Astrocyte of the cerebellum (primary cell): Measurements from ENCODE around the gene SNX22.
A peak's percentile ranks its signal among the peaks of the same experiment; 100 is the strongest.

ENCODE experiments used
- DNase-seq: peaks from one replicate; pipeline ENCODE4 v3.0.0-alpha.2; 2011; ENCODE audit warnings: low read depth
- H3K4me3 ChIP-seq: 2 replicates; pipeline ENCODE4 v1.5.1; 2011; ENCODE audit warnings: mild to moderate bottlenecking, low read depth, low read length, moderate library complexity
- in situ Hi-C: cut with HindIII; loops from 2 replicates; pipeline ENCODE4 v1.10.0; 2017; ENCODE audit warnings: low sequenced_read_pairs
- TF ChIP-seq, protein P1 (sequence below): IDR thresholded peaks from 2 replicates; pipeline ENCODE4 v1.5.1; 2012; ENCODE audit warnings: low read length, low read depth, moderate library complexity, mild to moderate bottlenecking; ENCODE audit errors: missing control alignments

SNX22 gene

DNA sequence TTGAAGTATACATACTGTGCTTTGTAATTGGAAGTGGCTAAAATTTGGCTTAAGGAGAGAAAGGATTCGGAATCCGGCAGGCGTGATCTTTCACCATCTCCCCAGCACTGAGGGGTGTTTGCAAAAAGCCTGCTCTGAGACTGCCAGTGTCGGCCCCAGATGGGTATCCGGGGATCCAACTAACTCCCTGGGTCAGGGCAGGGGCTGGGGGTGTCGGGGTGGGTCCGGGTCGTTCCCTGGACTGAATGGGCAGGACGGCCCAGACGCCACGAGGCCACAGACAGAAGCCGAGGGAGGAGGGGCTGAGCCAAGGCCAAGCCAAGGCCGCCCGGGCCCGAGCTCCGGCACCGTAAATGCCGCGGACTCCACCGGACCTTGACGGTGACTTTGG lies 10.9 kb downstream of the SNX22 start:
- TF ChIP-seq, protein P1, sequence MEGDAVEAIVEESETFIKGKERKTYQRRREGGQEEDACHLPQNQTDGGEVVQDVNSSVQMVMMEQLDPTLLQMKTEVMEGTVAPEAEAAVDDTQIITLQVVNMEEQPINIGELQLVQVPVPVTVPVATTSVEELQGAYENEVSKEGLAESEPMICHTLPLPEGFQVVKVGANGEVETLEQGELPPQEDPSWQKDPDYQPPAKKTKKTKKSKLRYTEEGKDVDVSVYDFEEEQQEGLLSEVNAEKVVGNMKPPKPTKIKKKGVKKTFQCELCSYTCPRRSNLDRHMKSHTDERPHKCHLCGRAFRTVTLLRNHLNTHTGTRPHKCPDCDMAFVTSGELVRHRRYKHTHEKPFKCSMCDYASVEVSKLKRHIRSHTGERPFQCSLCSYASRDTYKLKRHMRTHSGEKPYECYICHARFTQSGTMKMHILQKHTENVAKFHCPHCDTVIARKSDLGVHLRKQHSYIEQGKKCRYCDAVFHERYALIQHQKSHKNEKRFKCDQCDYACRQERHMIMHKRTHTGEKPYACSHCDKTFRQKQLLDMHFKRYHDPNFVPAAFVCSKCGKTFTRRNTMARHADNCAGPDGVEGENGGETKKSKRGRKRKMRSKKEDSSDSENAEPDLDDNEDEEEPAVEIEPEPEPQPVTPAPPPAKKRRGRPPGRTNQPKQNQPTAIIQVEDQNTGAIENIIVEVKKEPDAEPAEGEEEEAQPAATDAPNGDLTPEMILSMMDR = no peak
- peak overlapping the region; percentile 81 for H3K4me3 ChIP-seq
- in situ Hi-C loops = no loop called here
- DNase-seq = no peak

DNA sequence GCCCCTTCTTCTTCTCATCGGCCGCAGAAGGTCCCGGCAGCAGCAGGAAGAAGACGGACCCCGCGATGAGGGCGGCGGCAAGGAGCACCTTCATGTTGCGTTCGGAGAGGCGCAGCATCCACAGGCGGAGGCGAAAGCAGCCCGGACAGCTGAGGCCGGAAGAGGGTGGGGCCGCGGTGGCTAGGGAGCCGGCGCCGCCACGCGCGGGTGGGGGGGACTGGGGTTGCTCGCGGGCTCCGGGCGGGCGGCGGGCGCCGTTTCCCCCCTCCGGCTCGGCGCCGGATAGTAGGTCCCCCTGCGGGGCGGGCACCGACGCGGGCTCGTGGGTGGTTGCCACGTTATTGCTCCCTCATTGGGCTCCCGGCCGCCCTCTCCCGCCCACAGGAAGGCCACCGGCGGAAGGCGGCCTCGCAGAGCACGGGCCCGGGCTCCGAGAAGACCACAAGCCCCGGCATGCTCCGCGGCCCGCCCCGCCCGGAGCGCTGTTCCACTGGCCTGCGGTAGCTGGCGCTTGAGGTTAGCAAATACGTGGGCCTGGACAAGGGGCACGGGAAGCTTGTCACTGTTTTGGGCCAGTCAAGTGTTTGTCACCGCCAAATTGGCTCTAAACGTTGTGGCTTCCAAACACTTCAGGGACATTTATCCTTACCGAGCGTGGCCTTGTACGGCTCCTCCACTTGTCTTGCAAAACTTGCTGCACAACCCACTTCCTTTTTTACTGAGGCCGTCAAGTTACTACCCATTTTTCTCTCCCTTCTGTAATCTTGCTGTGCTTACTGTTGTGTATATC lies 11.5 kb downstream of the SNX22 start, which contains the start of gene PPIB:
Gene PPIB (minus strand): TSS at position 154 of the 790 bp plus-strand sequence. CDS start 36 bp downstream, at position 118.
- TF ChIP-seq, protein P1 = peak; percentile 31
- in situ Hi-C loops = no loop called here
- peak; percentile 92 for DNase-seq
- H3K4me3 ChIP-seq = peak within 1 kb of the TSS; percentile 81

DNA sequence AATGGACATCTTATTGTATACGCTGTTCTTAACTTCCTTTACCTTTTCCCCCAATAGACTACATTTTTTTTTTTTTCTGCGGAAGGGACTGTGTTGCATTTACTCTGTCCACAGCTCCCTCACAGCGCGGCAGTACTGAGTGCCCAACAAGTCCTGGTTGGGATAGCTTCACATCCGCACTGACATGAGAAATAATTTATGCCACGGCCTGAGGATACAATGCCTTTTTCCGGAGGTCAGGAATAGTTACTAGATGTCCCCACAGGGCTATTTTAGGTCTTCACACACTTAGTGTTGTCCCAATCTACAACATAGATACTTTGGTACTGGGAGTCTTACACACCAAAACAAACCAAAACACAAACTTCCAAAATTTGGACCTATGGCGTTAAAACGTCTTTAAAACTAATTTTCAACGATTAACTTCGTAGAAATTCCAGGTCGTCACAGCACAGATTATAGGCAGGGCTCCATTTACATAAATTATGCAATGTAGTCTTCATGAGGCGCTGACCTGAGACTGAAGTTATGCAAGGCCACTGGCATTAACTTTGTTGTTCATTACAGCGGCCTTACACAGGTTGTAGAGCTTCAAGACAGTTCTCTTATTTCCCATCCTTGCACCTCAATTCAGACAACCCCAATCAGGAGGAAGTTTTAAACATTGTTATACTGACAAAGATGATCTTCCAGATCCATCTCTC lies 12.3 kb downstream of the SNX22 start:
- TF ChIP-seq, protein P1 = no peak
- in situ Hi-C loops = no loop called here

DNA sequence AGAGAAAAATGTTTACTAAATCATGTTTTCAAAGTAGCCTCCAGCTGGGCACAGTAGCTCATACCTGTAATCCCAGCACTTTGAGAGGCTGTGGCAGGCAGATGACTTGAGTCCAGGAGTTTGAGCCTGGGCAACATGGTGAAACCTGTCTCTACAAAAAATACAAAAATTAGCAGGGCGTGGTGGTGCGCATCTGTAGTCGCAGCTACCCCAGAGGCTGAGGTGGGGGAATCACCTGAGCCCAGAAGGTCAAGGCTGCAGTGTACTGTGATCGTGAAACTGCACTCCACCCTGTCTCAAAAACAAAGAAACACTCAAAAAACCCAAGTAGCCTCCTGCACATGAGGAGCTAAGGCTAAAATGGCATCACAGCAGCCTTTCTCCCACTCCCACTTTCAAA lies 12.9 kb downstream of the SNX22 start:
- in situ Hi-C loops = no loop called here
- no peak for DNase-seq
- no peak overlapping the region for H3K4me3 ChIP-seq
- TF ChIP-seq, protein P1 = no peak

More for the DNA sequence above, 12.3 kb downstream of the SNX22 start:
- H3K4me3 ChIP-seq = peak overlapping the region; percentile 81
- no peak for DNase-seq

DNA sequence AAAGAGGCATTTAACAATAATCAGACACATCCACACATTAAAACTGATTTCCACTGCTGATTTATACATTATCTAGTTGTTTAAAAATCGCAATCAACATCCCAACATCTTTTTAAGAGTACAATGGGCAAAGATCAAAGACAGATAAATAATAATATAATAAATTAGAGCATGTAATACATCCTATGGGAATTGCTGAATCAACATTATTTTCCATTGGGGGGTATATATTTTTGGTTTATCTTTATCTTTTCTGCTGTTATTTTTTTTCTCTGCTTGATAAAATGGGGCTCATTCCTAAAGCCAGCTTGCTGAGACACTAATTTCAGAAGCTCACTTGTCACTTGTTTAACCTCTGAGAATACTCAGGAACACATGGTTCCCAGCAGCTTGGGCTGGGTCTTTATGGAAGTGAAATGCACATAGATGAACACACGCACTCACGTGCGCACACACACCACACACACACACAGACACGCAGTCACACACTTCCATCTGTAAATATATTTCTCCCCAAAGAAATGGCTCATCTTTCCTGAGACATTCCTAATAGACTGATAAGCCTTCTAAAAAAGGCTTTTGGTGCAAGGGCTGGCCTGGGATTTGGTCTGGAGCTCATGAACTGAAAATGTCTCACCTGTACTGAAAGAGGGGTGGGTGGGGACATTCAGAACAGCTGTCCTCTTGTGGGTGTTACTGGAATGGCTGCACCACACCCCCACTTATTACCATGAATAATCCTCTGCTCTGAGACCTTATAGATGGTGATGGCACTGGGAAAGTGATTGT lies 14.8 kb downstream of the SNX22 start:
- TF ChIP-seq, protein P1 = no peak
- DNase-seq = no peak
- in situ Hi-C loops = no loop called here
- no peak overlapping the region for H3K4me3 ChIP-seq

DNA sequence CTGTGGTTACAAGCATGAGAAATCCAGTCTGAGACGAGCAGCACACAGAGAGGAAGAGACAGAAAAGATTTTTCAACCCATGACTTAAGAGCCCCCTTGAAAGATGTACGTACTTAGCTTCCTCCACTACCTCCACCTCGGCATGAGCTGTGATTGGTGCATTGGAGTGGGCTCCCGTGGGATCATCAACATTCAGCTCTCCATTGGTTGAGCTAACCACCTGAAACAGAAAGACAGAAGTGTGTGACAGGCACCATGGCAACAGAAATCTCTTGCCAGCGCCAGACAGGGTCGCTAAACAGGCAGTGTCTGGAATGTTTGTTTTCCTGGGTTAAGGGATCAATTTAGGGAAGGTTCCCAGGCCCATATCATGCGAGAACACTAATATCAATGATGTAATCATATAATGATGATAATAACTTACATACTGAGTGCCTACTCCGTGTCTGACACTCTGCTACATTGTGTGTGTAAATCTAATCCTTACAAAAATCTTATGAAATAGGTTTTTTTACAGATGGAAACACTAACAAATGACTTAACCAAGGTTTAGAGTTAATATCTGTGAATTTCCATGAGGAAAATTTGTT lies 28.8 kb downstream of the SNX22 start:
- in situ Hi-C loops = loop anchor here (5.0 kb wide), 1 partner anchor 72 kb away; no protein-coding TSS in a partner anchor
- DNase-seq = no peak
- TF ChIP-seq, protein P1 = no peak
- H3K4me3 ChIP-seq = no peak overlapping the region
